ENCODE measurements around the gene SRP54. TPM values are rescaled to one million over a fixed set of nuclear protein-coding genes. Genes with fewer than 3 reads are reported as not detected.
A peak's percentile ranks its signal among the peaks of the same experiment; 100 is the strongest.
"Not testable (repeated sequence)": the region's sequence is repeated elsewhere in the genome, so short reads cannot be mapped to it uniquely, and the experiment has no call there.

The SRP54 gene
- total RNA-seq, 1 experiment from 2014 or later, result 75.8 TPM

DNA sequence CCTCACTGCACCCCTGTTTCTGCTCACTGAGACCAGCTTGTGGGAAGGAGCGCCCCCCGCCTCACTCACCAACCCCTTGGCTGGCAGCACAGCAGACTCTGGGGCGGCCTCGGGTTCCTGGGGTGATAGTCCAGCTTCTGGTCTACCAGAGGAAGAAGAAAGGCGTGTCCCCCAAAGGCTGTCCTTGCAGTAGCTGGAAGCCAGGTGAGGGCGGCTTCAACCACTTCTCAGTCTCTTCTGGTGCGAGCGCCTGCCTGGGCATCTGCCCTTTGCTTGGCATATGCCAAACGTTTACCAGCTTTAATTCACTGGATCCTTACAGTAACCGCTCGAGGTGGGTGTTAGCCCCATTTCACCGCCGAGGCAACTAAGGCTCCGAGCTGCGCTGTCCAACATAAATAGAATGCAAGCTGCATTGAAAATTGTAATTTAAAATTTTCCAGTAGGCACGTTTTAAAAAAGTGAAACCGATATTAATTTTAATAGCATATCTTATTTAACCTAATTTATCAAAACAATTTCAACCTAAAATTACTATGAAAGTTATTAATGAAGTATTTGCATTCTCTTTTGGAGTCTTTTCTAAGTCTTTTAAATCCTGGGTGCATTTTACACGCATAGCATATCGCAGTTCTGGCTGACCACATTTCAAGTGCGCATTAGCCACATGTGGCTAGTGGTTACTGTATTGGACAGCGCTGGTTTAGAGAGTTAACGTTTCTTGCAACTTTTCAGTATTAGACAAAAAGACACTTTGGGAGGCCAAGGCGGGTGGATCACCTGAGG is 64.2 kb downstream of the SRP54 start:
- DNase-seq (ENCODE audit: low read depth), result peak; percentile 43

DNA sequence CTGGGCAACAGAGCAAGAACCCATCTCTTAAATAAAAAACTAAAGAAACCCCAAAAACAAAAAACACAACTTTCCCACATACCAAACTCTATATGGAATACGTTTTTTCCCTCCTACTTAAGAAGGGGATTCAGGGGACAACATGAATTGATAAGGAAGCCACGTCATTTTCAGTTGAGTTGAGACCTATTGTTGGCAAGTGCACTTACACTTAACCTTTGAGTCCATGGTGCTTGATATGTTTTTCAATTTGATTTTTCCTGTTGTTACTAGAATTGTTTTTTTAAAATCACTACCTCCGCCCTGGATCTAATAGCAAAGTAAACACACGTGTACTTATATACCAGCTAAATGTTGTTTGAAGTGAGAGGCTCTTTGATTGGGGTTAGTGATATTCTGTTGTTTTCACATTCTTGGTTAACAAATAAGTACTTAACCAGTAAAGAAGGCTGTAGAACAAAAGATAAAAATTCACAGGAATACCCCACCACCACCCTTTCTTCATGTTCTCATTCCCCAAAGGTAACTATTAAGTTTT is 65.3 kb downstream of the SRP54 start:
- DNase-seq (ENCODE audit: low read depth), result no peak

GRCh38 chr14:35050652-35051051 is 67.9 kb downstream of the SRP54 start:
- peak; percentile 60 for DNase-seq (ENCODE audit: low read depth)

- peak; percentile 77 for DNase-seq (ENCODE audit: low read depth)
These were observed 69.0 kb downstream of the SRP54 start for GRCh38 chr14:35051796-35052195.

- DNase-seq (ENCODE audit: low read depth), result no peak
These were observed 69.8 kb downstream of the SRP54 start for GRCh38 chr14:35052637-35053036.

- DNase-seq (ENCODE audit: low read depth), result not testable (repeated sequence)
These were observed 78.5 kb downstream of the SRP54 start for GRCh38 chr14:35061113-35061791.

DNA sequence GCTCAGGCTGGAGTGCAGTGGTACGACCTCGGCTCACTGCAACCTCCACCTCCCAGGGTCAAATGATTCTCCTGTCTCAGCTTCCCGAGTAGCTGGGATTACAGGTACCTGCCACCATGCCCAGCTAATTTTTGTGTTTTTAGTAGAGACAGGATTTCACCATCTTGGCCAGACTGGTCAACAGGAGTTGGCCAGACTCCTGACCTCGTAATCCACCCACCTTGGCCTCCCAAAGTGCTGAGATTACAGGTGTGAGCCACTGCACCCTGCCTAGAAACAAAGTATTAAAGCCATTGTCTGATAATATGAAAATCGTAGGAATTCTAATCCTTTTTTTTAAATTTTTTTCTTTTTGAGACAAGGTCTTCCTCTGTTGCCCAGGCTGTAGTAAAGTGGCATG is 82.9 kb downstream of the SRP54 start:
- not testable (repeated sequence) for DNase-seq (ENCODE audit: low read depth)

DNA sequence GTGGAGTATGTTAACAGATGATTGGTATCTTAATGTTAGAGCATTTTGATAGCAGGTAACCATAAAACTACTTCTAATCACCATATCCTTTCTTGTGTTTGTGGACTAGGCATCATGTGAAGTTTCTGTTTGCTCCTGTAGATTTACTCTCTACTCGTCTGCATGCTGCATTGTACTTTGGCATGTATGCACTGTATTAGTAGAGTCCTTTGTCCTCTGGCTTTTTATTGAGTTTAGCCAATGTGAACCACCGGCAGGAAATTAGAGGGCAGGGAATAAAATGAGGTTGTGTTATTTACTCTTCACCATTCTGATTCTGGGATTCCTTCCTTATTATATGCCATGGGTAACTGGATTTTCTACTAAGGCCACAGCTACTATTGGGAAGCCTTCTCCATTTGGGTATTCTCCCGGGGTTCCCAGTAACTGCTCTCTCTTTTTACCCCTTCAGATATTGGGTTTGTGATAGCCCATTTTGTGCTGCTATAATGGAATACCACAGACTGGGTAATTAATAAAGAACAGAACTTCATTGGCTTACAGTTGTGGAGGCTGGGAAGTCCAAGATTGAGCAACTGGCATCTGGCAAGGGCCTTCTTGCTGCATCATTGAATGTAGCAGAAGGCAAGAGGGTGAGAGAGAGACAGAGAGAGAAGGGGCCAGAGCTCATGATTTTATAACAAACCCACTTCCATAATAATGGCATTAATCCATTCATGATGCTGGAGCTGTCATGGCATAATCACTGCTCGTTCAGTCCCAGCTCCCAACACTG is 85.6 kb downstream of the SRP54 start:
- no peak for DNase-seq (ENCODE audit: low read depth)

- no peak for DNase-seq (ENCODE audit: low read depth)
These were observed 89.4 kb downstream of the SRP54 start for GRCh38 chr14:35072226-35072625.

- DNase-seq (ENCODE audit: low read depth), result no peak
These were observed 90.7 kb downstream of the SRP54 start for GRCh38 chr14:35073486-35073885.

GRCh38 chr14:35078082-35078481 is 95.3 kb downstream of the SRP54 start:
- no peak for DNase-seq (ENCODE audit: low read depth)

Other genes starting within 250 kb of the SRP54 start
- 39.4 and 49.1 TPM in 2 replicates for gene BAZ1A, start 107.6 kb upstream of the SRP54 start, total RNA-seq (2014; rRNA removed)
- 58.6 and 61.2 TPM in 2 replicates for gene FAM177A1, start 63.3 kb downstream of the SRP54 start, total RNA-seq (2014; rRNA removed)
- 39.9 and 58.6 TPM in 2 replicates for gene PPP2R3C, start 139.0 kb downstream of the SRP54 start, total RNA-seq (2014; rRNA removed)
- 43.3 and 54.4 TPM in 2 replicates for gene PRORP, start 139.6 kb downstream of the SRP54 start, total RNA-seq (2014; rRNA removed)

Measured in LHCN-M2 (cell line).